ENCODE data around the gene CLDN3. TPM values are rescaled to one million over a fixed set of nuclear protein-coding genes. Genes with fewer than 3 reads are reported as not detected.

Gene CLDN3
- total RNA-seq, 1 donor from 2014 or later = 0.07 TPM

DNA sequence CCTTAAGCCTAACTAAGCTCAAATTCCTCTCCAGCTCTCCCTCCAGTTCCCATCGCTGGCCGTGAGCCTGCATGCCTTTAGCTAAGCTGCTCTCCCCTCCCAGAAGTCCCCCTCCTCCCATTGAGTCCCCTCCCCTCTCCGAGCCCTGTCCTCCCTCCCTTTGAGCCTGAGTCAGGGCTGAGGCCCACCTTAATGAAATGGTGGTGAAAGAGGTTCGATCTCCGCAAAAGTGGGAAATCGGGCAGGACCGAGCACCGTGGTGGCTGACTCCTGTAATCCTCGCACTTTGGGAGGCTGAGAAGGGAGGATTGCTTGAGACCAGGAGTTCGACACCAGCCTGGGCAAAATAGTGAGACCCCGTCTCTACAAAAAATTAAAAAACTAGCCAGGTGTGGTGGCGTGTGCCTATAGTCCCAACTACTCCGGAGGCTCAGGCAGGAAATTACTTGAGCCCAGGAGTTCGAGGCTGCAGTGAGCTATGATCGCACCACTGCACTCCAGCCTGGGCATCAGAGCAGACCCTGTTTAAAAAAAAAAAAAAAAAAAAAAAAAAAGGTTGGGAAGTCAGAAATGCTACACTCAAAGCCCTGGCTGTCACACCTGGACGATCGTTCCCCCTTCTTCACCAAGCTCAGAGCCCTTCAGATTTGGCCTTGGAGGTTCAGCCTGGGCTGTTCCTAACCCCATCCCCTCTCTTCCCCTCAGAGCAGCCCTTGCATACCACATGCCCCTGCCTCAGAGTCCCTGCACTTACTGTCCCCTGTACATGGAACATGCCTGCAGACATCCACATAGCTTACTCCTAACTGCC, 995 bp upstream of the CLDN3 start:
- no peak for DNase-seq (ENCODE audit: low read depth, low spot score)

DNA sequence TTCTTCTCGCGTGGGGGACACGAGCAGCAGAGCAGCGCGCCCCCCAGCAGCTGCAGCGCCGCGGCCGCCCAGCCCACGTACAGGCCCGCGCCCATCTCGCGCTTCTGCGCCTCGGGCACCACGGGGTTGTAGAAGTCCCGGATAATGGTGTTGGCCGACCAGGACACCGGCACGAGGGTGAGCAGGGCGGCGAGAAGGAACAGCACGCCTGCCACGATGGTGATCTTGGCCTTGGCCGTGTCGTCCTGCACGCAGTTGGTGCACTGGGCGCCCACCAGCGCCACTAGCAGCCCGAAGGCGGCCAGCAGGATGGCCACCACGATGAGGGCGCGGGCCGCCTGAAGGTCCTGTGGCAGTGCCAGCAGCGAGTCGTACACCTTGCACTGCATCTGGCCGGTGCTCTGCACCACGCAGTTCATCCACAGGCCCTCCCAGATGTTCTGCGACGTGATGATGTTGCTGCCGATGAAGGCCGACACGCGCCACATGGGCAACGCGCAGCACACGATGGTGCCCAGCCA, 529 bp downstream of the CLDN3 start:
- no peak for DNase-seq (ENCODE audit: low read depth, low spot score)

DNA sequence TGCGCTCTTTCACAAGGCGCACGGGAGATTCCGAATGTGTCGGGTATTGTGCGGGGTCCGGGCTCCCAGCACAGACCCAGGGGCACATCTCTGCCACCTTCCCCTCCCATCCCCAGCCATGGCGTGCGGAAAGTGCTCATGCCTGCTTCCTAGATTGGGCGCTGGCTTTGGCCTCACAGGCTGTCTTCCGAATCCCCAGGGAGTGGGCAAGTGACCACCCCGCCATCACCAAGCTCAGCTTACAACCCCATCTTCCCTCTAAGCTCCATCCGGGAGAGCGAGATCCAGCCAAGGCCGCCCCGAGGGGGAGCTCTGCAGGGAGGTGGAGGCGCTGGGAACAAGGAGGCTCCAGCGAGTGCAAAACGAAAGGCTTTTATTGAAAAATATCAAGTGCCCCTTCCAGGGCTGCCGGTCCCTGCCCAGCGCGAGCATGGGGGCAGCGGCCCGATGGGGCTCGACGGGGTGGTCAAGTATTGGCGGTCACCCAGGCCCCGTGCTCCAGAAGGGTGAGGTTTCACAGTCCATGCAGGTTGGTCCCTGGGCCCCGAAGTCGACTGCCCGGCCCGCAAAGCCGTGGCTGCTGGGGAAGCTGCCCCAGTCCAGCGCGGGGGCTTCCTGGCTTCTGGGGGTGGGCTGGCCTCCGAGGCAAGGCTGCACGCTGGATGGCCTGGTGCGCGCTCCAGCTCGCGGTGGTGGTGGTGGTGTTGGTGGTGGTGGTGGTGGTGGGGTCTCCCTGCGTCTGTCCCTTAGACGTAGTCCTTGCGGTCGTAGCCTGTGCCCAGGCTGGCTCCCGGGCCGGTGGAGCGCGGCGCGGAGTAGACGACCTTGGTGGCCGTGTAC, 1.2 kb downstream of the CLDN3 start:
- DNase-seq (ENCODE audit: low read depth, low spot score) = no peak

DNA sequence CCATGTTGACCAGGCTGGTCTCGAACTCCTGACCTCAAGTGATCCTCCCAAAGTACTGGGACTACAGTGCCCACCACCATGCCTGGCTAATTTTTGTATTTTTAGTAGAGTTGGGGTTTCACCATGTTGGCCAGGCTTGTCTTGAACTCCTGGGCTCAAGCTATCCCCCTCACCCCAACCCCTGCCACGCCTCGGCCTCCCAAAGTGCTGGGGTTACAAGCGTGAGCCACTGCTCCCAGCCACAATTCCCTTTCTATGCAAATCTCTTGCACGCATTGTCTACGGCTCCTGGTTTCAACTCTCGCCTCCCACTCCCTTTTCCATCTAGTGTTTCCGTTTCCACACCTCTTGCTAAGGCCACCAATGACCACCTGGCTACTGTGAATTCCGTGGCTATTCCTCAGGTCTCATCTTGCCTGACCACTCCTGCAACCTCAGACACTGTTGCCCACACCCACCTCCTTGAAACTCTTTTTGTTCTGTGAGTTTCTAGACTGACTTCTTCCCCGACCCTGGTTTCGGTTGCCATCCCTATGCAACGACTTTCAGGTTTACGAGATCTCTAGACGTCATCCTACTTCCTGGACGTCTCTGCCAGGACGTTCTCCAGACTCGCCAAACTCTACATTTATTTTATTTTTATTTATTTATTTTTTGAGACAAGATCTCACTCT, 3.4 kb downstream of the CLDN3 start:
- DNase-seq (ENCODE audit: low read depth, low spot score) = no peak

DNA sequence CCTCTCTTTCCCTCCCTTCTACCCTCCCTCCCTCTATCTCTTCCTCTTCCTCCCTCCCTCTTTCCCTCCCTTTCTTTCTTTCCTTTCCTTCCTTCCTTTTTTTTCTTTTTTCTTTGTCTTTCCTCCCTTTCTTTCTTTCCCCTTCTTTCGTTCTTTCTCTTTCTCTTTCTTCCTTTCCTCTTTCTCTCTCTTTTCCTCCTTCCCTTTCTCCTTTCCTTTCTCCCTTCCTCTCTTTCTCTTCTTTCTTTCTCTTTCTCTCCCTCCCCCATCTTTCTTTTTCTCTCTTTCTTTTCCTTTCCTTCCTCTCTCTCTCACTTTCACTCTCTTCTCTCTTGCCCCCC, 7.4 kb downstream of the CLDN3 start:
- no peak for DNase-seq (ENCODE audit: low read depth, low spot score)

DNA sequence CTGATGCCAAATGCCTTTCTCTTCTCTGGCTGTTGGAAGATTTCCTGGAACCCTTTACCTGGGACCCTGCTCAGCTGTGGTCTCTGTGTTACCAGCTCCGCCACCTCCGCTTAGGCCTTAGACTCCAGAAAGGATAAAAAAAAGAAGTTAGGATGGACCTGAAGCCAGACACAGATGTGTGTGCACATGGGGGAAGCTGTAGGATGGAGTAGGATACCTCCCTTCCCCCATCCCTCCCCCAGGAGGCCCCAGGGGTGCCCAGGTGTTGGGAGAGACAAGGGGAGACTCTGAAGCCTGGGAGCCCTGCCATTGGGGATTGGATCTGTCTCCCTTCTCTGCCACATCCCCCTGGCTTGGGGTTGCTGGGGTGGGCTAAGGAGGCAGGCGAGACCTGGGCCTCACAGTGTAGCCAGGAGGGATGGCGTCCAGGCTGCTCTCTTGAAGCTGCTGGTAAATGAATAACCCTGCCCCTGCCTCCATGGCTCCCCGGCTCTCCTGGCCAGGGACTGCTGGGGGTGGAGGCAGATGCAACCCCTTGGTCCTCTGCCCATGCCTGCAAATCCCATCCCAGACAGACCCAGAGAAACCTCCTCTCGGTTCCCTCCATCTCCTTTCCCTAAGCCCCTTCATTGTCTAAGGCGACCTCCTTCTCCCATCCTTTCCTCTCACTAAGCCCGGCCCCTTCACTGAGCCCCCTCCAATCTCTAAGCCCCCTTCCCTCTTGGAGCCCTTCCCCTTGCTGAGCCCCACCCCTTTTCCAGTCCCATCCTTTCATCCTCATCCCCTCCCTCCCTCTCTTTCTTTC, 8.0 kb downstream of the CLDN3 start:
- DNase-seq (ENCODE audit: low read depth, low spot score) = no peak

DNA sequence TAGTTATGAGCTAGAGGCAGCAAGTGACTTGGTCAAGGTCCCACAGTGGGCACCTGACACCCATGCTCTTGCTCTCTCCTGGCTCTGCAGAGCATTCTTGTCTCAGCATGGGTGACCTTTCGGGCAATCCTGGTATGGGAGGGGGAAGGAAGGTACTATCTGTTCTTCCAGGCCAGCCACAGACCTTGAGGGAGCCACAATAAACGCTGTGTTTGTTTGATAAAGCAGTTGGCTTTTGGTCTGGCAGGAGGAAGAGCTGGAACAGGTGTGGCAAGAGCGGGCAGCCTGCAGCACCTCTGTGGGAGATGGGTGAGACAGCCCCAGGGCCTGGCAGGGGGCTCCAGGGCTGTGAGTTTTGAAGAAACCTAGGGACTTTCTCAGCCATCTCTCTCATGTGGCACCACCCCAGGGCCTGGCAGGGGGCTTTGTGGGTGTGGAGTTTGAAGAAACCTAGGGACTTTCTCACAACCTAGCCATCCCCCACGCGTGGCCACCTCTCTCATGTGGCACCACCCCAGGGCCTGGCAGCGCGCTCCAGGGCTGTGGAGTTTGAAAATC, 11.4 kb downstream of the CLDN3 start:
- DNase-seq (ENCODE audit: low read depth, low spot score) = no peak

DNA sequence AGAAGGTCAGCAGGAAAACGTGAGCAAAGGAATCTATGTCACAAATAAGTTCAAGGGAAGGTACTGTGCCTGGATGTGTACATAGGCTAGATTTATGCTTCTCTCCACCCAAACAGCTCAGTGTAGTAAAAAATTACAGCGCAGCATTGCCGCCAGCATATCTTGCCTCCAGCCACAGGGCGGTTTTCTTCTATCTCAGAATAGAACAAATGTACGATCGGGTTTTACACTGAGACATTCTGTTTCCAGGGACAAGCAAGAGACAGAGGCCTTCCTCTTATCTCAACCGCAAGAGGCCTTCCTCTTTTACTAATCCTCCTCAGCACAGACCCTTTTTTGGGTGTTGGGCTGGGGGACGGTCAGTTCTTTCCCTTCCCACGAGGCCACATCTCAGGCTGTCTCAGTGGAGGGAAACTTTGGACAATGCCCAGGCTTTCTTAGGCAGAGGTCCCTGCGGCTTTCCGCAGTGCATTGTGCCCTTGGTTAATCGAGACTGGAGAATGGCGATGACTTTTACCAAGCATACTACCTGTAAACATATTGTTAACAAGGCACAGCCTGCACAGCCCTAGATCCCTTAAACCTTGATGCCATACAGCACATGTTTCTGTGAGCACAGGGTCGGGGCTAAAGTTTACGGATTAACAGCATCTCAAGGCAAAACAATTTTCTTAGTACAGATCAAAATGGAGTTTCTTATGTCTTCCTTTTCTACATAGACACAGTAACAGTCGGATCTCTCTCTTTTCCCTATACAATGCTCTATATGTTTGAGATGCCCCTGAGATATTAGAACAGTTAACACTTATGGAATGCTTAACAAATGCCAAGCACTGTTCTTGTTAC, 19.9 kb downstream of the CLDN3 start:
- no peak for DNase-seq (ENCODE audit: low read depth, low spot score)

DNA sequence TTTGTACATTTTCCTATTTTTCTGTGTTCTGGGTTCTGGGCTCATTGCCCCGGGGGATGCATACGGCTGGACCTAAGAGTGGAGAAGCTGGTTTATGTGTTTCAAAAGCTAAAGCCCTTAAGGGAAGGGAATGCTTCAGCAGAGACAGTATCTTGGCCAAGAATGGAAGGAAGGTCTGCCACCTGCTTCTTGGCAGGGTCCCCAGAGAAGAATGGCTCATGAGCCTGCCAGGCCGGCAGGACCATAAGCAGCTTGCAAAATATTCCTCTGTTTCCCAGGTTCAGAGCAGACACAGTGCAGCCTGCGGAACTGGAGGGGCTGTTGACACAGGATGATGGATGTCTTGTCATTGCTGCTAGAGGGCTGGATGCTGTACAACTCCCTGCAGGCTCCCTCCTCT, 23.7 kb downstream of the CLDN3 start:
- DNase-seq (ENCODE audit: low read depth, low spot score) = no peak

DNA sequence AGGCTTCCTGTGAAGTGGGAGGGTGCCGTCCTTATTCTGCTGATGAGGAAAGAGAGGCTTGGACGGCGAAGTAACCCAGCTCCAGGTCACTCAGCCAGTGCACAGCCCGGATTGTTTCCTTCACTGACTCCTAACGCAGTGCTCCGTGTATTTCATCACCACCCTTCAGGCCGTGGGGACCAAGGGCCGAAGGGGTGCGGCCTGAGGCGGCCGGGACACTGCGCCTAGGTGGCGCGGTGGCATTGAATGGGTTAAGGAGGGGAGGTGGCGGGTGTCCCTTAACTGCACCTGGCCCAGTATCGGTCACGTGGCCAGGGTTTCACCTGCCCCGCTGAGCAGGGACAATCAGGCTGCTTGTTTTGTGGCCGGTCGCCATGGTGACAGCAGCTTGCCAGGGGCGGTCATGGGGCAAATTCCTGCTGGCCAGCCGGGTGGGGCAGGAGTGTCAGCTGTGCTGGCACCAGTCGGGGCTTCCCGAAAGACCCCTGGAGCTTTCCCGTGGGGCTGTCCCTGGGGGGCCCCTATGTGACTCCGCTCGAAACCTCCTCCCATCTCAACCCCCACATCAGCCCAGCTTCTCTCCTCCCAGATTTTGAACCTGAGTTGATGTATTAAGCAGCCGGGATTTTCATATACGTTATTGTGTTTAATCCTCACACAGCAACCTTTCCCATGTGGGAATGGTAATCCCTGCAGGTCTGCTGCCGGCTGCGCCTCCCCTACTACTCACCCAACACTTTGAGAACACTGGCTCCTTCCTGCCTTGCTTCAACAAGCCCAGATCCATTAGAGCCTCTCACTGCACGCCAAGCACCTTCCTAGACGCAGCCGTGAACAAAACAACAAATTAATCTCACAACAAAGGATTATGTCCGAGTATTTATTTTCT, 27.1 kb downstream of the CLDN3 start:
- DNase-seq (ENCODE audit: low read depth, low spot score) = no peak

DNA sequence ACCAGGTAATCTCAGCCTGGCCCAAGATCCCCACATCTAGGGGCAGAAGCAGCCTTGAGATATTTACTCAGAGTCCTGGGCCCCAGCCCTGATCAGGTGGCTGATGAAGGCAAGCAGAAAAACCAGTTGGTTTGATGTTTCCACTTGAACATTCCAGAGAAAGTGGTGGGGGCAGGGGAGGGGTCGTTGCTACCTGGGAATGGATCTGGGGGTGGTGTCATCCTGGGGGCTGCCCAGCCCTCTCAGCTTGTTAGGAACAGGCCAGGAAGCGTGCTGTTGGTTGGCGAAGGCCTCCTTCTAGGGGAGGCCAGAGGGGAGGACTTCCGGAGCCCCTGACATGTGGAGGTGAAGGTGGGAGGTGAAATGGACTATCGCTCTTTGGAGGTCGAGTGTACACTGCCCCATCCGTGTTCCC, 27.7 kb downstream of the CLDN3 start:
- no peak for DNase-seq (ENCODE audit: low read depth, low spot score)

DNA sequence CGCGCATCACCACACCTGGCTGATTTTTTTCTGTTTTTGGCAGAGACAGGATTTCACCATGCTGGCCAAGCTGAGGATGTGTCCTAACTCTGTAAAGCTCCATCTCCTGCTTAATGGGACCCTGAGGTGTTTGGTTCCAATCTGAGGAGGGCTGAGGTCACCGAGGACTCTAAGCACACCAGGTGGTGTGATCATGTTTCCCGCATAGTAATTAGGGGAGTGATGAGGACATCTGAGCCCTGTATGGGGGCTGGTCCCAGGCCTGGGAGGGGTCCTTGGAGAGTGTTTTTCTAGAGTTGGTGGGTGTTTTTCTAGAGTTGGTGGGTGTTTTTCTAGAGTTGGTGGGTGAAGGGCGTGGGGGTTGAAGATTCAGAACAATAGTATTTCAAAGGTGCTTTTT, 28.5 kb downstream of the CLDN3 start:
- no peak for DNase-seq (ENCODE audit: low read depth, low spot score)

DNA sequence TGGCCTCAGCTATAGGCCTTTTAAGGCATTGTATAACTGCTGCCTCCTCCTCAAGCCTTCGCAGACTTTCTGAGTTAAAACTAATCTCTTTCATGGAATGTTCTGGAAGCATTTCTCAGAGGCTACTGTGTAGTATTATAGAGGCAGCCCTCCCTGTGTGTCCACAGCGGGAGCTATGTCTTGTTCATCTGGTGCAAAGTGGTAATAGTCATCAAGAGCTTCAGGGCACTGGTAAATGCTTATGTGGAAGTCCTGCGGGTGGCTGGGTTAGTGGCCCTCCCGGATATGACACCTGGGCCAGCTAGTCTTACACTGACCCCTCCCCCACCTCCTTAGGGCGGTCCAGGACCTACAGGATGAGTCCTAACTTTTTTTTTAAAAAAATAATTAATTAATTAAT, 29.3 kb downstream of the CLDN3 start:
- DNase-seq (ENCODE audit: low read depth, low spot score) = no peak

DNA sequence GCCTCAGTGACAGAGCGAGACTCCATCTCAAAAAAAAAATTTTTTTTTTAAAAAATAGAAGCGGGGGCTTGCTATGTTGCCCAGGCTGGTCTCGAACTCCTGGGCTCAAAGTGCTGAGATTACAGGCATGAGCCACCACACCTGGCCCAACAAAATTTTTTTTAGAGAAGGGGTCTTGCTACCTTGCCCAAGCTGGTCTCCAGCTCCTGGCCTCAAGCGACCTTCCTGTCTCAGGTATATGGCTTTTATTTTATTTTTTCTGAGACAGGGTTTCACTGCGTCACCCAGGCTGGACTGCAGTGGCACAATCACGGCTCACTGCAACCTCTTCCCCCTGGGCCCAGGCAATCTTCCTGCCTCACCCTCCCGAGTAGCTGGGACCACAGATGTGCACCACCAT, 29.9 kb downstream of the CLDN3 start:
- no peak for DNase-seq (ENCODE audit: low read depth, low spot score)

DNA sequence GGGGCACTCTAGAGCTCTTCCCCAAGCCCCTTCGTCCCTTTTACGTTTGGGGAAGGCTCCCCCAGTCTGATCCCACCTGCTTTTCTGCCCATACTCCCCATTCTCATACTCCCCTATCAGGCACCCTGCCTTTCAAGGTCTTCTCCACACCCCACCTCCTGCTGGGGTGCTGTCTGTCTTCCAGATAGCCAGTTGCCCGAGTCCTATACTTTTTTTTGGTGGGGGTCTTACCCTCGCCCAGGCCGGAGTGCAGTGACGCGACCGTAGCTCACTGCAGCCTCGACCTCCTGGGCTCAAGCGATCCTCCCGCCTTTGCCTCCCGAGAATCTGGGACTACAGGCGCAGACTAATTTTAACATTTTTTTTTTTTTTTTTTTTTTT, 30.7 kb downstream of the CLDN3 start:
- no peak for DNase-seq (ENCODE audit: low read depth, low spot score)

DNA sequence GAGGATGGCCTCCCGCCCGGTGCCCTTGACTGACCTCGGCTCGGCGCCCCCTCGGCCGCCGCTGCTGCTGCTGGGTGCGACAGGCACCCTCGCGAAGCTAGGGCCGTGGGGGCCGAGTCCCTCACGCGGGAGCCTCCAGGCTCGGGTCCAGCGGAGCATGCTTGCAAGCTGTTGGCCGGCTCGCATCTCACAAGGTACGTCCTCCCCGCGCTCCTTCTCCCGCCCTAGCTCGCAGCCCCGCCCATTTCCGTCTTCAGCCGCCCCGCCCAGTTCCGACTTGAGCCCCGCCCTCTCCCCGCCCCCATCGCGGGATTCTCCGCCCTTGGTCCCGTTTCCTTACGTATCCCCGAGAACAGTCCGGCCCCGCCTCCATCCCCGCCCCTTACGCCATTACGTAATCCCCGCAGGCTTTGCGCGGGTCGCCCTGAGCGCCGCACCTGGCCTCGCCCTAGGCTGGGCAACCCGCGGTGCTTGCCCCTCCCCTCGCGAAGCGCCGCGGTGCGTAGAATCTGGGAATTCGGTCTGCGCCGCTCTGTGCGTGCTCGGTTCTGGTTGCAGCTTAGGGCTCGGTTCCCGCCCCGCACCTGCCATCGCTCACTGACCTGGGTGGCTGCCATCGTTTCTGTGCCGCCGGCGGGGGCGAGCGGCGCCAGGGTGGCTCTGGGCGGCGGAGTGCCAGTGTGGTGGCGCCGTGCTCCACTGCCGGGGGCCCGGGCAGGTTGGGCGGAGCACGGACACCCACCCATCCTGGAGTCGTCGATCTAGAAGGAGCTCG, 31.3 kb downstream of the CLDN3 start, which contains the start of gene ABHD11:
Gene ABHD11 (minus strand): TSS at position 191 of the 775 bp plus-strand sequence. CDS start 32 bp downstream, at position 159.
- DNase-seq (ENCODE audit: low read depth, low spot score) = peak; percentile 82

DNA sequence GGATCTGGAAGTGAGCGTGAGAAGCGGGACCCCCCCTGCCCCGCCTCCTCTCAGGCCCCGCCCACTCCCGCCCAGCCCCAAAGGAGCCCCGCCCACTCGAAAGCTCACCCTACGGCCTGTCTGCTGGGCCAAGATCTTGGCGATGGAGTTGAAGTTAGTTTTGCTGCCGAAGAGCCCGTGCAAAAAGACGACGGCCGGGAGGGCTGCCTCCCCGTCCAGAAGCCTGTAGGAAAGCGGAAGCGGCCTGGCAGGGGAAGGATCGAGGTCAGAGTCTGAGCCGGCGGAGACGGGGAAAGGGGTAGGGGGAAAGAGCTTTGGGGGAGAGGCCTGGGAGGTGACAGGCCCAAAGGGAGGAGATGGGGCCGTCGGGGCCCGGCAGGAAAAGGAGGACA, 31.9 kb downstream of the CLDN3 start:
- DNase-seq (ENCODE audit: low read depth, low spot score) = no peak
